GM21528 (cell line): ENCODE data around the gene ANKAR.
A peak's percentile ranks its signal among the peaks of the same experiment; 100 is the strongest.
"Not testable (repeated sequence)": the region's sequence is repeated elsewhere in the genome, so short reads cannot be mapped to it uniquely, and the experiment has no call there.

Experiments used
- ATAC-seq: cut with Tn5 transposase; IDR thresholded peaks from one replicate; pipeline ENCODE4 v1.9.1; 2021; ENCODE audit warnings: mild to moderate bottlenecking, moderate library complexity; ENCODE audit not compliant: unreplicated experiment, low FRiP score

Gene ANKAR, protein sequence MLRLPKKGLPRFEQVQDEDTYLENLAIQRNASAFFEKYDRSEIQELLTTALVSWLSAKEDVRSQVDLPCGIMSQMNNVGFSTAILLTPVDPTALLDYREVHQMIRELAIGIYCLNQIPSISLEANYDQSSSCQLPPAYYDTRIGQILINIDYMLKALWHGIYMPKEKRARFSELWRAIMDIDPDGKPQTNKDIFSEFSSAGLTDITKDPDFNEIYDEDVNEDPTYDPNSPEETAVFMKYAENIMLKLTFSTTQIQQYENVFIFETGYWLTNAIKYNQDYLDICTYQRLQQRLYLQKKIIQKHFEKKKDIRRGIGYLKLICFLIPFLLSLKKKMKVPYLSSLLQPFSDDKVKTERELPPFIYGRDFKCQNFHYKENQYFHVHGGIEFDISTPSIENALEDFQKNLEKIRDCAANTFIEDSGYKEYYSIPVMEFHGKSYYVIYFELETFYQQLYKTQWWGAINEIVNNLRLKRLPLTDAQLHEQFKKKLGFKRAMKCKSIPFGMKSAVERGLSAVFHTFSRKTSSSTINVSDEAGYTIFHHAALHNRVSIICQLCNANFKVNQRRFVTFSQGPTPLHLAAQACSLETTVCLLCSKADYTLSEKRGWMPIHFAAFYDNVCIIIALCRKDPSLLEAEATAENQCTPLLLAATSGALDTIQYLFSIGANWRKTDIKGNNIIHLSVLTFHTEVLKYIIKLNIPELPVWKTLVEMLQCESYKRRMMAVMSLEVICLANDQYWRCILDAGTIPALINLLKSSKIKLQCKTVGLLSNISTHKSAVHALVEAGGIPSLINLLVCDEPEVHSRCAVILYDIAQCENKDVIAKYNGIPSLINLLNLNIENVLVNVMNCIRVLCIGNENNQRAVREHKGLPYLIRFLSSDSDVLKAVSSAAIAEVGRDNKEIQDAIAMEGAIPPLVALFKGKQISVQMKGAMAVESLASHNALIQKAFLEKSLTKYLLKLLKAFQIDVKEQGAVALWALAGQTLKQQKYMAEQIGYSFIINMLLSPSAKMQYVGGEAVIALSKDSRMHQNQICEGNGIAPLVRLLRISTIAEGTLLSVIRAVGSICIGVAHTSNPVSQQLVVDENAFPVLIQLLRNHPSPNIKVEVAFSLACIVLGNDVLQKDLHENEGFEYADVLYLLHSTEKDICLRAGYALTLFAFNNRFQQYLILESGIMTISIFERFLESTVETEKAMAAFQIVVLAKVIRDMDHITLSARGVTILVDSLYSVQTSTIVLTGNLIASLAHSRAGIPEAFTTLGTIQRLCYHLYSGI (N-terminal part only)

DNA sequence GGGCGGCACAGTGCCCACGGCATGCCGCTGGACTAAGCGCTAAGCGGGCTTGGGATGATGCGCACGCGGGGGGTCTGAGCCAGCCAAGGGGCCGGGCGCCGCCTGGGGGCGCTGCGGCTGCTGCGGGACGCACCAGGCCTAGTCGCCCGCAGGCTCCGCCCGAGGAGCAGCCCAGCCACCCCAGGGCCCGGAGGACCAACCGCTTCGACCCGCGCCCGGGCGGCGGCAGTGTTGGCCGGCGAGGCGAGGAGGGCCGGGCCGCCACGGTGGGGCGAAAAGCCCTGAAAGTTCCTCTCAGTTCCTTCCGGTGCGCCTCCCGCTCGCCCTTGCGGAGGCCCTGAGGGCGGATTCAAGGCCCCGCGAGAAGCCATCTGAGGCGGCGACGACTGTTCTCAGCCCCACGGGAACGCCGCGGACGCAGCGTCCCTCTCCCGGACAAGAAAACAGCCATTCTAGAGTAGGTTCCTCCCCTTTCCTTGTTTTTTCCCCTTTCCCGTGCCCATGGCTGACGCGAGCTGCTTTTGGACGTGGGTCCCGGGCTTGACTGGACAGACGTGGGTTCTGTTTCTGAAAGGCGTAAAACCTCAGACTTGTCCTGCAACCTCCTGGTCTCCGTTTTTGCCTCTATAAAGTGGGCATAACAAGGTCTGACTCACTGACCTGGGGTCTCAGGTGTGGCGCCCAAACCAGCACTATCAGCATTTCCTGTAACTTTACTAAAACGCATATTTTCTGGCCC lies at the start of gene ANKAR:
Gene ANKAR, plus strand, starts transcription at position 297 of the 739 bp plus-strand sequence. CDS start 1,821 bp downstream, outside the sequence.
- ATAC-seq = peak; percentile 97

DNA sequence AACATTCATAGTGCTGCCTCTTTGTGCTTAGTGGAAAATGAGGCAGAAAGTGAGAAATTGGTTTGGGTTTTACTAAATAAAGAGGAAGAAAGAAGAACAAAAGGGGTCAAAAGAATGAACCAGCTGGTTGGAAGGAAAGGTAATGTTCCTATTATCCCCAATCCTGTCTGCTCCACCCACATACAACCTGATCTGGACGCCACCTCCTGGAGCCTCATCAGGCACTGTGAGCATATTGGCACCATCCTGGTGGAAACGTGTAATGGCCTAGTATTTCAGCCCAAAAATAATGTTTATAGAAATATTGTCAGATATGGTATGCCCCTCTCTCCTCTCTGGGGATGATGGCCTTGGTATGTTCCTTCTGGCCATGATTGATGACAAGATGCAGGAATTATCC lies 48.8 kb upstream of the ANKAR start:
- no peak for ATAC-seq

DNA sequence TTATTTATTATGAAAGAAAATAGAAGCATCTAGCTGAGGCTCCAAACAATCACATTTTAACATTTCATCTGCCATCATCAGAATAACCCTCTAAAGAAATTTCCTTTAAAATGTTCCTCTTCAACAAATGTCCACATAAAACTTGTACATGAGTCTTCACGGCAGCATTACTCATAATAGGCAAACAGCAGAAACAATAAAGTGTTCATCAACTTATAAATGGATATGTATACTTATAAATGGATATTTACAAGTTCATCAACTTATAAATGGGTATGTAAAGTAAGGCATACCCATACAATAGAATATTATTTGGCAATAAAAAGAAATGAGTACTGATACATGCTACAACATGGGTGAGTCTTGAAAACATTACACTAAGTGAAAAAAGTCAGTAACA lies 46.7 kb upstream of the ANKAR start:
- no peak for ATAC-seq

DNA sequence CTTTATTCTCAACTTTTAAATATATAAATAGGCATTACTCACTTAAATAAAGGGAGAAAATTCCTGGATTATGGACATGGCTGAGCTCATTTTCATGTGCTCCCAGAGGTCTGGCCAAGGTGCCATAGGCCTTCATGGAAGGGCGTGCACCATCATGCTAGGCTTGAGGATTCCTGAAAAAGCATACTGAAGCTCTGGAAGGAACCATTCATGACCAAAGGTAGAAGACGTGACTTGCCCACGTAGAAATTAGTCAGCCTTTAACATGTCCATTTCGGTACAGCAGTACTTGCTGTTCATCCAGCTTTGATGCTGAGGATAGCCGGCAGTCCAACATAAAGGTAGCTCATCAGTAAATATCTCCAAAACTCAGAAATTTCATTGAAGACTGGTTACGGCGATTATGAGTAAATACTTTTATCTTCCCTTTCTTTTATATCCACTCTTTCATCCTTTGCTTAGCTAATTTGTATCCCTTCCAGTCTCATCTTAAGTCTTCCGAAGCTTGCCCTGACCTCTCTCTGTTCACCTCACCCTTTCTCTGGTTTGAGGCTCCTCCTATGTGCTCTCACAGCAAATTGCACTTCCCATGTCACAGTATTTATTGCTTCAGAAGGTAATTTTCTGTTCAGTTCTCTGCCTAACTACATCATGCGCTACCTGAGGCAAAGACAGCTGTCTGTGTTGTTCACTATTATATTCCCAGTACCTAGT lies 45.5 kb upstream of the ANKAR start:
- ATAC-seq = no peak

DNA sequence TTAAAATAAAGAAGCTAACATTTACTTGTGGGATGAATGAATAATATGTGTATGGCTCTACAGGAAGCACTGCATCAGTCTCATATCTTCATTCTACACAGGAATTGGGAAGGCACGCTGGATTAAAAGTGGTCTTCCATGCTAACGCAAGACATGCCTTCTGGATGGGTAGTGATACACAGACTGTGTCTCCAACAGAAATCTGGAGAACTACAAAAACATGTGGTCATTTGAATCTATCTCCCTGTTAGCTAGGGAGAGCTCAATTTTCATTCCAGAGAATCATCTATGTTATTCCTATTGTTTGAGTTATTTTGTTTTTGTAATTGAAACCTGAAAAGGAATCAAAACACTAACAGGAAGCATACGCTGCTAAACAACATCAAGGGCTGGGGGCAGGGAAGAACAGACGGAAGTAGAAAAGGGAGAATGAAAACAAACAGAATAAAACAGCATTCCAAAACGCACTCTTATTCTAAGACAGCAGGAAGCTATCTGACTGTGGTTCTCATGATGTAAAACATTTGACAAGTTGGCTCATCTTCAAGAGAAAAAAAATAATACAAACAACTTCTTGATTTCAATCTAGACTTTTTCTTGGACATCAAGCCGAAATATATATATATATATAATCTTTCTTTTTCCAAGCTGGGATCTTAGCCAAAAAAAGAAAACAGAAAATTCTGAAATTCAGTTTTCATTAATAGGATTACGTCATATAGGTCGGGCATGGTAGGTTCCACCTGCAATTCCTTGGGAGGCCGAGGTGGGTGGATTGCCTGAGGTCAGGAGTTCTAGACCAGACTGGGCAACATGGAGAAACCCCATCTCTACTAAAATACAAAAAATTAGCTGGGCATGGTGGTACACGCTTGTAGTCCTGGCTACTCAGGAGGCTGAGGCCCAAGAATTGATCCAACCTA lies 44.7 kb upstream of the ANKAR start:
- no peak for ATAC-seq

DNA sequence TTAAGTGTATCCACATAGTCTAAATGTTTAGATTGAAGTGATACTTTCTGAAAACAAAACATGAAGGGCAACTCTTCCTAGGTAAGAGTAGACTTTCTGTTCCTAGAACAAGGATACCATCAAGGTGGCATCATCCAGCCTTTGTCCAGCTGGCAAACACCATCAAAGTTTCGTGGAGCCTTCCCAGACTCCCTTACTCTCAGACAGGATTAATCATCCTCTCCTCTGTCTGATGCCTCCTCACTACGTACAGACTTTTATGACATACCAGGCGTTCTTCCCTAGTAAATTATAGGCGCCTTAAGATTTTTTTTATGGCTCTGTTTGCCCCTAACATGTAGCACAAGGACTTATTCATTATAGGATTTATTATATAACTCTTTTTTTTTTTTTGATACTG lies 42.6 kb upstream of the ANKAR start:
- no peak for ATAC-seq

DNA sequence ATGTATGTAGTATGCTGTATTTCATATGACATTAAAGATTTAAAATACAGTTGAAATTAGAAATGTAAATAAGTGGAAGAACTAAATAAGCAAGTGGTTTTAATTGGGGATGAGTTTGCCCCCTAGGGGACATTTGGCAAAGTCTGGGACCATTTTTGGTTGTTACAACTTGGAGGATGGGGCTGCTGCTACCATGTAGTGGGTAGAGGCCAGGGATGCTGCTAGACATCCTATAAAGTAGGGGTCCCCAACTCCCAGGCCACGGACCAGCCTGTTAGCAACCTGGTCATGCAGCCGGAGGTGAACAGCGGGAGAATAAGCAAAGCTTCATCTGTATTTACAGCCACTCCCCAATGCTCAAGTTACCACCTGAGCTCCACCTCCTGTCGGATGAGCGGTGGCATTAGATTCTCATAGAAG lies 41.1 kb upstream of the ANKAR start:
- no peak for ATAC-seq

DNA sequence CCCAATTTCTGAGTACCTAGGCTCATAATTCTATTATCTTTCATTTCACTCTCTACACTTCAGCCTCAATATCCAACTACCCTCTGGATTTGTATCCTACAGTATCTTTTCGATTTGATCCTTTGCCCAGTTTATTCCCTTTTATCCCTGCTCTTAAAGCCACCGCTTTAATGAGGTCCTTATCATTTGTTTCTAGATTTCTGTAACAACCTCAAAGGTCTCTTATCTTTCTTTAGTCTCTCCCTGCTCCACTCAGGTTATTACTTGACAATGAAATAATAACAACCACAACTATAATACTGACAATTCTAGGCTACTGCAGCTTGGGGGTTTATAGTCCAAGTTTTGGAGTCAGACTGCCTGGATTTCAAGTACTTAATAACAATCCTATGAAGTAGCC lies 39.1 kb upstream of the ANKAR start:
- ATAC-seq = no peak

DNA sequence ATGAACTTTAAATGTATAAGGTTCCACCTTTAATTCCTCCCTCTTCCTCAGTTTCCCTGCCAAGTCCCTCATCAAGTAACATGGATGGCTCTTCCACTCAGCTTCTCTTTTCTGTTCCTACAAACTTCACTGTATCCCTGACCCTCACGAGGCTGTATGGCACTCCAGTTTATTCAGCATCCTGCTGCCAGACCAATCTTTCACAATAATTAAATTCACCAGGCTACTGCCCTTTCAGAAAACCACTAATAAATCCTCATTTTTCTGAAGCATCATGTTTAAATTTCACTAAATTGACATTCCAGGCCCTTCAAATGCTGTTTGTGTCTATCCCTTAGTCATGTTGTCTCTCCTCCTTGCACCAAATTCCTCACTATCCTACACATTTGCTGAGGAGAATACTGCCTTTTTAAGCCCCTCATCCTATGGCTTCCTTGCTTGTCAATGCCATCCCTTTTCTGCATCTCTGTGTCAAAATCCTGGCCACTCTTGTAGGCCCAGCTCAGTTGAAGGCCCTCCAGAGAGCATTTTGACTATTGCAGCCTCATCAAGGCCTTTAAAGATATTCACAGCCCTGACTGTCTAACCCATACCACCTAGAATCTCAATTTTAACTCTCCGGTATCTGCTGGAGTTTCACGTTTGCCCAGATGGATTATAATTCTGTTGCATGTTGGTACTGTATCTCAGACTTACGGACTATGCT lies 36.0 kb upstream of the ANKAR start:
- no peak for ATAC-seq

DNA sequence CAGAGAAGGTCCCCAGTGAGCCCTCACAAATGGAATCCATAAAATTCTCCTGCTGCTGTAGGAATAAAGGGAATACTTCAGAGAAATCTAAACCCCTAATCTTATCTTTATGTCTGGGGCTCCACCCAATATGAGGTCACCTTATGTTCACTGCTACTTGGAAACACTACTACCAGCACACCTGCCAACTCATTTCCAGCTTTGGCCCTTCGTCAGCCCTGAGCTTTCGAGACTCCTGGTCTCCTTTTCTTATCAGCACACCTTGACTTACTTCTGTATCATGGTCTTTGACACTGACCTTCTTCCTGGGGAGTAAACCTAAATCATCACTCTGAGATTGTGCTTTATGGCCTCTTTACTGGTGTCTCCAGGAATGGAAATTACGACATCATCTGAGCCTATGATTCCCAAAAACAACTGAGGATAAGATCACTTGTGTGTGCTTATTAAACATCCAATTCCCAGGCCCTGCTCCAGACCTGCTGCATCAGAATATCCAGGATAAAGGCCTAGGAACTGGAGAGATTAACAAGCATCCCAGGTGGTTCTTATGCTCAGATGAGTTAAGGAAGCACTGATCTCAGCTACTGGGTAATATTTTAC lies 35.4 kb upstream of the ANKAR start:
- ATAC-seq = no peak

DNA sequence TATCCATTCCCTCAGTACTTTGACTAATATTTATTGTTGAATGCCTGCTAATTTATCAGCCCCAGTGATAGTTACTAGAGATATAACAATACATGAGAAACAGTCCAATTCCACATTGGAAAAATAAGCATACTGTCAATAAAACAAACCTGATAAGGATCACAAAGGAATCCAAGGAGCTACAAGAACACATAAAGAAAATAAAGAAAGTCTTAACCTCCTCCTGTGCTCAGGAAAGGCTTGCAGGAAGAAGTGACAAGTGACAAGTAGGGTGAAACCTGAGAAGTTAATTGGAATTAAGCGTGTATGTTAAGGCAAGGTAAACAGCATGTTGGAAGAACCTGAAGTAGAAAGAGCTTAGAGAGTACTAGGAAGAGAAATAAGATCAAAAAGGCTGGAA lies 33.5 kb upstream of the ANKAR start:
- ATAC-seq = no peak

DNA sequence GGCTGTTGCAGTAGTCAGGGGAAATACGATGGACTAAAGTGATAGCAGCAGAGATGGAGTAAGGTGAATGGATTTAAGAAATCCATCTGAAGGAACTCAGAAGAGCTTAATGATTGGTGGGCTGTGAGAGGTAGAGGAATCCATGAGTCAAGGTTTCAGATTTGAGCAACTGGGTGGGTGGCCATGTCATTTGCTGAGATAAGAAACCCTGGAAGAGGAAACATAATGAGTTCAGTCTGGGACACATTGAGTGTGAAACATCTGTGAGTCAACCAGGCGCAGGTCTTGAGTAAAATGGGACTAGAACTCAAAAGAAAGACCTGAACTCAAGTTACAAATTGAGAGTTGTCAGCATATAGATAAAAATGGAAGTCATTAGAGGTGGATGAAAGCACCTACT lies 32.9 kb upstream of the ANKAR start:
- ATAC-seq = no peak

DNA sequence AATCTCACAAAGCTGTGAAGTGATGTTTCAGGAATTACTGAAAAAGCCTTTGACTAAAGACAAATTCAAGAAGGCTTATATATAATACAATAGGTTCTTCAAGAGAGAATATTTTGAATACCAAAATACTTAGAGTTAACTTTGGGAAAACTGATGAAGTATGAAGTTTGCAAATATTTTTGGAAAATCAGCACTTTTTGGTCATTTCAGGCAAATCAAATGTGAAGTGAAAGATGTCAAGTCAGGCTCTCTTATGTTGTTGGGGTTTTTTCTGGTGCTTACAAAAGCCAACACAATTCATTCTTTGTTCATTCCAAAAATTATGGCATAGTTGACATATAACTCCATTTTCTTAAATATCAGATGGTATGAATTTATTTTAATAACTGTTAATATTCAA lies 27.9 kb upstream of the ANKAR start:
- ATAC-seq = no peak

DNA sequence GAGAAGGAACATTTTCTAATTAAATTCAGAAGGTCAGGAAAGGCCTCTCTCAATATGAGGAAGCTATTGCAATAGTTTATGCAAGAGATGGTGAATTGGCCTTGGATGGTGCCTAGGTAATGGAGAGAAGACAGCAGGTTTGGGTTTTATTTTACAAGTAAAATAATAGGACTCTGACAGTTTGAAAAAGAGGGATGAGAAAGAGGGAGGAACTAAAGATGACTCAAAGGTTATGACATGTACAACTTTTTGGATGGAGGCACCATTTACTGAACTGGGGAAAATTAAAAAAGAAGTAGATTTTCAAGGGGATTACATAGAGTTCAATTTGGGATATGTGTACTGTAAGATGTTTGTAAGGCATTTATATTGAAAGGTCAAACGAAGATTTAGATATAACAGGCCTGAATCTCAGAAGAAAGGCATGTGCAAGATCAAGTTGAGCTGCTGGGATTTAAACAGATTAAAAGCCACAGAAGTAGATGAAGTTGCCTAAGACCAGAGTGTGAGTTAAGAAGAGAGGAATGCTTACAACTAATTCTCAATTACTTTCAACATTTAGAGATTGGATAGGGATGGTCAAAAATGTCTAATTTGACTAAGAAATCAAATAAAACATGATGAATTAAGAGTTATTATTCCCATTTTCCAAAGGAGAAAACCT lies 25.5 kb upstream of the ANKAR start:
- no peak for ATAC-seq

DNA sequence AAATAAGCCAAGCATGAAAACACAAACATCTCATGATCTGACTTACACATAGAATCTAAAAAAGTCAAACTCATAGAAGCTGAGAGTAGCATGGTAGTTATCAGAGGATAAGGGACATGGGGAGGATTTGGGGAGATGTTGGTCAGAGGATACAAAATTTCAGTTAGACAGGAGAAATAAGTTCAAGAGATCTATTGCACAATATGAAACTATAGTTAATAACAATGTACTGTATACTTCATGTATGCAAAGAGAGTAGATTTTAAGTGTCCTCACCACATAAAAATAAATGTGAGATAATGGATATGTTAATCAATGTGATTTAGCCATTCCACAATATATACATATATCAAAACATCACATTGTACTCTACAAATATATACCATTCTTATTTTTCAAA lies 23.2 kb upstream of the ANKAR start:
- no peak for ATAC-seq

DNA sequence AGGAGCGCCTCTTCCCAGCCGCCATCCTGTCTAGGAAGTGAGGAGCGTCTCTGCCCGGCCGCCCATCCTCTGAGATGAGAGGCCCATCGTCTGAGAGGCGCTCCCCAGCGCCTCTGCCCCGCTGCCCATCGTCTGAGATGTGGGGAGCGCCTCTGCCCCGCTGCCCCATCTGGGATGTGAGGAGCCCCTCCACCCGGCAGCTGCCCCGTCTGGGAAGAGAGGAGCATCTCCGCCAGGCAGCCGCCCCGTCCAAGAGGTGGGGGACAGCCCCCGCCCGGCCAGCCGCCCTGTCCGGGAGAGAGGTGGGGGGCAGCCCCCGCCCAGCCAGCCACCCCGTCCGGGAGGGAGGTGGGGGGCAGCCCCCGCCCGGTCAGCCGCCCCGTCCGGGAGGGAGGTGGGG lies 21.0 kb upstream of the ANKAR start:
- not testable (repeated sequence) for ATAC-seq

DNA sequence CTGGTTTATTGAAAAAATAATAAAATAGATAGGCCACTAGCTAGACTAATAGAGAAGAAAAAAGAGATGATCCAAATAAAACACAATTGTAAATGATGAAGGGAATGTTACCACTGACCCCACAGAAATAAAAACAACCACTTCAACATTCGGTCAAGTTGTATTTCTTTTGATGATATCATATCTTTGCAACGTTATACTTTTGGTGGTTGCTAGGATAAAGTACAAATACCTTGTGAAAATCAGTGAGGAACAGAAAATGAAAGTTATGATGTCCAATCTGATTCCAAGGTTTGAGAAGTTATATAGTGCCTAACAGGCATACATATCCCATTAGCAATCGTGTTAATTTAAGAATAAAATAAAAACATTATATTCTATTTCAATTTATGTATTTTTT lies 19.8 kb upstream of the ANKAR start:
- ATAC-seq = no peak
